Keratinocyte (primary cell): ENCODE results near the gene OR6J1.

ENCODE experiments used
- CTCF ChIP-seq, 3 experiments: IDR thresholded peaks in 1 of 3; conservative IDR thresholded peaks in 1 of 3; optimal IDR thresholded peaks in 1 of 3; 2 replicates in 2 of 3; 3 replicates in 1 of 3; pipeline versions ENCODE3 to v1.5.1; 2011; ENCODE audit warnings: low read length in 3 of 3, mild to moderate bottlenecking in 3 of 3, moderate library complexity in 2 of 3, control low read depth in 1 of 3, inconsistent platforms in 1 of 3; ENCODE audit not compliant: insufficient read depth in 2 of 3; ENCODE audit errors: extremely low read depth in 1 of 3
- EZH2 ChIP-seq: IDR thresholded peaks from one replicate; pipeline ENCODE4 v1.6.1; 2012; ENCODE audit warnings: inconsistent platforms, mild to moderate bottlenecking, low read length, moderate library complexity

DNA sequence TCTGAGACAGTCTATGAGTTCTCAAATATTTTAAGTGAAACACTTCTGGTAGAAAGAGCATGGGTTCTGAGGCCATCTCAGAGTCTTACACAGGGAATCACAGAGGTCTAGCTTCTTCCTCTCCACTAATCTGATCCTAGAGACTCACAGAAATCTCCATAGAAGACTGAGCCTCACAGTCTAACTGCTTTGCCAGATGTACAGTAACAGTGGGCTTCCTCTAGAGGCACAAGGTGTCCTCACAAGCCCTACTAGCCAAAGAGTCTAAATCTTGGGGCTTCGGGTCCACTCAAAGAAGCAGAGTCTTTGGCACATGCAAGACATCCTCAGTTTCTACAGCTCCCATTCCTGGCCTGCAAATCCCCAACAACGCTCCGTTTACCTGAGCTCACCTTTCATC is 14.1 kb downstream of the OR6J1 start:
- TF ChIP-seq CTCF (optimal IDR thresholded peaks at IDR 0.05 in 1 of 3, IDR thresholded peaks at IDR 0.05 in 1 of 3, conservative IDR thresholded peaks at IDR 0.05 in 1 of 3; ENCODE audit: extremely low read depth in 1 of 3, insufficient read depth in 2 of 3, low read length in 3 of 3) (no peak), EZH2 (no peak)
